LNCAP (cell line): ENCODE results near the gene ASB1.

Experiments used
- CTCF ChIP-seq: fragments of 450-650 bp; IDR thresholded peaks from 2 replicates; pipeline ENCODE4 v1.5.1; 2017; ENCODE audit warnings: mild to moderate bottlenecking

Gene ASB1

GRCh38 chr2:238428866-238429265 lies 2.1 kb downstream of the ASB1 start:
- TF ChIP-seq CTCF = no peak

GRCh38 chr2:238430781-238431180 lies 4.1 kb downstream of the ASB1 start:
- no peak for TF ChIP-seq CTCF

- no peak for TF ChIP-seq CTCF
These were observed 4.7 kb downstream of the ASB1 start for GRCh38 chr2:238431456-238431855.

GRCh38 chr2:238433300-238433915 lies 6.7 kb downstream of the ASB1 start:
- no peak for TF ChIP-seq CTCF

- TF ChIP-seq CTCF = no peak
These were observed 7.5 kb downstream of the ASB1 start for GRCh38 chr2:238433941-238434845.

- TF ChIP-seq CTCF = no peak
These were observed 8.4 kb downstream of the ASB1 start for GRCh38 chr2:238434846-238435751.

- TF ChIP-seq CTCF = no peak
These were observed 9.0 kb downstream of the ASB1 start for GRCh38 chr2:238435752-238436096.
